ENCODE measurements around the gene NRXN3. TPM values are rescaled to one million over a fixed set of nuclear protein-coding genes. Genes with fewer than 3 reads are reported as not detected.

NRXN3 gene
- polyA plus RNA-seq, 1 donor from 2014 or later = 110 TPM

DNA sequence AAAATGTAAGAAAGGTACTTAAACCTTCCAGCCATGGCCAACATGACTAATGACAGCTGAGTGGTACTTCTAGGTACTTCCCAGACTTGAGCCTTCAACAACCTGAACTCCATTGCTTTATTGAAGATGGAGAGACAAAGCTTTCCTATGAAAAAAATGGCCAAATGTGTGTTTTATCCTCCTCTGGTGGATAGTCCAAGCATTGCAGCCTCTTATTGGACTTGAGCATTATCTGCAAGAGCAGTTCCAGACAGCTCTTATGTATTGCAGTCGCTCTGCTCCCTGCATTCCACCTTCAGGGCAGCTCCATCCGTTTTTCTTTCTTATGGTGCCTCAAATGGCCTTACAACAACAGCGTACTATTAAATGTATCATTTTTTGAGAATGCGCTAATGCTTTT is 588.2 kb downstream of the NRXN3 start:
- Histone ChIP-seq H3K27me3 (ENCODE audit: insufficient read depth, low read depth, low read length) (no peaks in the 10 kb centered on the region), H2AFZ (ENCODE audit: low read depth, low read length) (no peak overlapping the region), H3F3A (ENCODE audit: insufficient read depth, low read length, poor library complexity, severe bottlenecking) (no peaks in the 10 kb centered on the region), H3K4me2 (ENCODE audit: low read length) (no peak overlapping the region), H4K20me1 (ENCODE audit: insufficient read depth) (no peaks in the 10 kb centered on the region), H3K36me3 (ENCODE audit: insufficient read depth, low read length) (no peaks in the 10 kb centered on the region), H3K9ac (ENCODE audit: low read length) (no peak overlapping the region), H3K27ac (ENCODE audit: low read length) (no peak overlapping the region), H3K4me3 (ENCODE audit: low read length) (no peak overlapping the region), H3K9me2 (ENCODE audit: insufficient read depth, low read length) (no peaks in the 10 kb centered on the region), H3K9me3 (ENCODE audit: low read length) (no peaks in the 10 kb centered on the region), H3K79me2 (replicated peaks; ENCODE audit: insufficient read depth, low read length) (no peaks in the 10 kb centered on the region)
- peak; percentile 73 for TF ChIP-seq CTCF (IDR thresholded peaks at IDR 0.05; ENCODE audit: poor library complexity, severe bottlenecking)
- no peak for TF ChIP-seq EZH2 (IDR thresholded peaks at IDR 0.05; ENCODE audit: borderline replicate concordance, insufficient read depth, low read length, poor library complexity, severe bottlenecking)
- peak; percentile 70 for TF ChIP-seq RAD21 (conservative IDR thresholded peaks at IDR 0.05)
- no peak for TF ChIP-seq POLR2AphosphoS5 (IDR thresholded peaks at IDR 0.05)
- no peak for TF ChIP-seq MXI1 (conservative IDR thresholded peaks at IDR 0.05; ENCODE audit: poor library complexity, severe bottlenecking)
- TF ChIP-seq EP300 (conservative IDR thresholded peaks at IDR 0.05; ENCODE audit: poor library complexity, severe bottlenecking) = no peak
- TF ChIP-seq, protein P1, sequence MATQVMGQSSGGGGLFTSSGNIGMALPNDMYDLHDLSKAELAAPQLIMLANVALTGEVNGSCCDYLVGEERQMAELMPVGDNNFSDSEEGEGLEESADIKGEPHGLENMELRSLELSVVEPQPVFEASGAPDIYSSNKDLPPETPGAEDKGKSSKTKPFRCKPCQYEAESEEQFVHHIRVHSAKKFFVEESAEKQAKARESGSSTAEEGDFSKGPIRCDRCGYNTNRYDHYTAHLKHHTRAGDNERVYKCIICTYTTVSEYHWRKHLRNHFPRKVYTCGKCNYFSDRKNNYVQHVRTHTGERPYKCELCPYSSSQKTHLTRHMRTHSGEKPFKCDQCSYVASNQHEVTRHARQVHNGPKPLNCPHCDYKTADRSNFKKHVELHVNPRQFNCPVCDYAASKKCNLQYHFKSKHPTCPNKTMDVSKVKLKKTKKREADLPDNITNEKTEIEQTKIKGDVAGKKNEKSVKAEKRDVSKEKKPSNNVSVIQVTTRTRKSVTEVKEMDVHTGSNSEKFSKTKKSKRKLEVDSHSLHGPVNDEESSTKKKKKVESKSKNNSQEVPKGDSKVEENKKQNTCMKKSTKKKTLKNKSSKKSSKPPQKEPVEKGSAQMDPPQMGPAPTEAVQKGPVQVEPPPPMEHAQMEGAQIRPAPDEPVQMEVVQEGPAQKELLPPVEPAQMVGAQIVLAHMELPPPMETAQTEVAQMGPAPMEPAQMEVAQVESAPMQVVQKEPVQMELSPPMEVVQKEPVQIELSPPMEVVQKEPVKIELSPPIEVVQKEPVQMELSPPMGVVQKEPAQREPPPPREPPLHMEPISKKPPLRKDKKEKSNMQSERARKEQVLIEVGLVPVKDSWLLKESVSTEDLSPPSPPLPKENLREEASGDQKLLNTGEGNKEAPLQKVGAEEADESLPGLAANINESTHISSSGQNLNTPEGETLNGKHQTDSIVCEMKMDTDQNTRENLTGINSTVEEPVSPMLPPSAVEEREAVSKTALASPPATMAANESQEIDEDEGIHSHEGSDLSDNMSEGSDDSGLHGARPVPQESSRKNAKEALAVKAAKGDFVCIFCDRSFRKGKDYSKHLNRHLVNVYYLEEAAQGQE (IDR thresholded peaks at IDR 0.05; ENCODE audit: borderline replicate concordance) = no peak
- TF ChIP-seq SMC3 (conservative IDR thresholded peaks at IDR 0.05; ENCODE audit: poor library complexity) = peak; percentile 73
- no peak for TF ChIP-seq TAF1 (IDR thresholded peaks at IDR 0.05; ENCODE audit: low read depth)

GRCh38 chr14:78762331-78762730 is 592.2 kb downstream of the NRXN3 start:
- Histone ChIP-seq H3K27ac (ENCODE audit: low read length) (no peak overlapping the region), H3K9ac (ENCODE audit: low read length) (no peak overlapping the region), H3K27me3 (ENCODE audit: insufficient read depth, low read depth, low read length) (no peaks in the 10 kb centered on the region), H3K79me2 (replicated peaks; ENCODE audit: insufficient read depth, low read length) (no peaks in the 10 kb centered on the region), H2AFZ (ENCODE audit: low read depth, low read length) (no peak overlapping the region), H3K4me2 (ENCODE audit: low read length) (no peak overlapping the region), H3K9me3 (ENCODE audit: low read length) (no peaks in the 10 kb centered on the region), H4K20me1 (ENCODE audit: insufficient read depth) (no peaks in the 10 kb centered on the region), H3K4me3 (ENCODE audit: low read length) (no peak overlapping the region), H3K9me2 (ENCODE audit: insufficient read depth, low read length) (no peaks in the 10 kb centered on the region), H3K36me3 (ENCODE audit: insufficient read depth, low read length) (no peaks in the 10 kb centered on the region), H3F3A (ENCODE audit: insufficient read depth, low read length, poor library complexity, severe bottlenecking) (no peaks in the 10 kb centered on the region)
- TF ChIP-seq CTCF (IDR thresholded peaks at IDR 0.05; ENCODE audit: poor library complexity, severe bottlenecking) = no peak
- no peak for TF ChIP-seq MXI1 (conservative IDR thresholded peaks at IDR 0.05; ENCODE audit: poor library complexity, severe bottlenecking)
- TF ChIP-seq TAF1 (IDR thresholded peaks at IDR 0.05; ENCODE audit: low read depth) = no peak
- TF ChIP-seq, protein P1 (IDR thresholded peaks at IDR 0.05; ENCODE audit: borderline replicate concordance) = no peak
- no peak for TF ChIP-seq EZH2 (IDR thresholded peaks at IDR 0.05; ENCODE audit: borderline replicate concordance, insufficient read depth, low read length, poor library complexity, severe bottlenecking)
- no peak for TF ChIP-seq POLR2AphosphoS5 (IDR thresholded peaks at IDR 0.05)
- no peak for TF ChIP-seq RAD21 (conservative IDR thresholded peaks at IDR 0.05)
- no peak for TF ChIP-seq EP300 (conservative IDR thresholded peaks at IDR 0.05; ENCODE audit: poor library complexity, severe bottlenecking)
- TF ChIP-seq SMC3 (conservative IDR thresholded peaks at IDR 0.05; ENCODE audit: poor library complexity) = no peak
